PC-9 (cell line): ENCODE data around the gene PCDHGA8. TPM values are rescaled to one million over a fixed set of nuclear protein-coding genes. Genes with fewer than 3 reads are reported as not detected.

Source experiments
- BruUV-seq: library from RNA; stranded (reverse); fragments of 400-500 nt; replicated peaks from 2 replicates; lab custom pipeline; 2021; lab: Mats Ljungman, UMichigan
- CTCF ChIA-PET: fragments of 300-600 bp; sonication (Branson Sonifier 250); formaldehyde crosslinking; loops from one replicate; lab custom pipeline; 2022; ENCODE audit warnings: antibody characterized with exemption; lab: Charles Lee
- POLR2A ChIA-PET: fragments of 300-600 bp; sonication (Branson Sonifier 250); formaldehyde crosslinking; loops from one replicate; lab custom pipeline; 2022; ENCODE audit warnings: antibody characterized with exemption; ENCODE audit not compliant: unreplicated experiment; lab: Charles Lee
- DNase-seq, 2 experiments: peaks; one replicate each; pipeline versions ENCODE4 v3.0.0 to v3.0.0-alpha.2; 2015 to 2022; ENCODE audit warnings: mixed read lengths in 1 of 2
- H2AFZ ChIP-seq: fragments of 200-600 bp; sonication (generic); 2 replicates; pipeline ENCODE4 v1.8.1; 2017; ENCODE audit warnings: antibody characterized with exemption
- H3F3A ChIP-seq: fragments of 200-600 bp; sonication (generic); 2 replicates; pipeline ENCODE4 v1.8.1; 2017; ENCODE audit warnings: antibody characterized with exemption, mild to moderate bottlenecking, low read depth; ENCODE audit not compliant: insufficient read depth
- H3K27ac ChIP-seq: fragments of 200-600 bp; sonication (generic); 2 replicates; pipeline ENCODE4 v1.6.1; 2016; ENCODE audit warnings: mixed run types
- H3K27me3 ChIP-seq: fragments of 200-600 bp; sonication (generic); 2 replicates; pipeline ENCODE4 v1.6.1; 2016; ENCODE audit warnings: low read depth, mixed run types; ENCODE audit not compliant: insufficient read depth
- H3K36me3 ChIP-seq: fragments of 200-600 bp; sonication (generic); 2 replicates; pipeline ENCODE4 v1.6.1; 2016; ENCODE audit warnings: low read depth, mixed run types
- H3K4me1 ChIP-seq: fragments of 200-600 bp; sonication (generic); replicated peaks from 2 replicates; pipeline ENCODE4 v1.6.1; 2016; ENCODE audit warnings: mixed run types; ENCODE audit not compliant: insufficient read depth
- H3K4me2 ChIP-seq: fragments of 200-600 bp; sonication (generic); 2 replicates; pipeline ENCODE4 v1.6.1; 2017; ENCODE audit warnings: mixed run types
- H3K4me3 ChIP-seq: fragments of 200-600 bp; sonication (generic); 2 replicates; pipeline ENCODE4 v1.6.1; 2016; ENCODE audit warnings: mixed run types
- H3K79me2 ChIP-seq: fragments of 200-600 bp; sonication (generic); 2 replicates; pipeline ENCODE4 v1.6.1; 2017; ENCODE audit warnings: low read depth, mixed run types
- H3K9me2 ChIP-seq: fragments of 200-600 bp; sonication (generic); 2 replicates; pipeline ENCODE4 v1.8.1; 2017; ENCODE audit warnings: mild to moderate bottlenecking; ENCODE audit not compliant: insufficient read depth
- H3K9me3 ChIP-seq: fragments of 200-600 bp; sonication (generic); 2 replicates; pipeline ENCODE4 v1.8.1; 2016; ENCODE audit warnings: low read depth; ENCODE audit not compliant: insufficient read depth
- H4K20me1 ChIP-seq: fragments of 200-600 bp; sonication (generic); 2 replicates; pipeline ENCODE4 v1.8.1; 2017; ENCODE audit not compliant: insufficient read depth
- EZH2 ChIP-seq: fragments of 200-600 bp; sonication (generic); IDR thresholded peaks from 2 replicates; pipeline ENCODE4 v1.8.0; 2017; ENCODE audit warnings: antibody characterized with exemption, low read depth
- intact Hi-C: fragments of 100-400 bp; cut with micrococcal nuclease; formaldehyde crosslinking; loops from one replicate; pipeline ENCODE4 v1.10.0; 2022; ENCODE audit not compliant: unreplicated experiment
- total RNA-seq: library from RNA; stranded (reverse); gene quantifications from 2 replicates; pipeline ENCODE4 v1.2.3, GENCODE V29; 2021
- TF ChIP-seq, protein P1 (sequence below): fragments of 200-600 bp; sonication (generic); conservative IDR thresholded peaks from 2 replicates; pipeline ENCODE4 v1.6.1; 2017; ENCODE audit warnings: mixed run types, antibody characterized with exemption, mild to moderate bottlenecking, moderate library complexity

Gene PCDHGA8
- total RNA-seq, 1 experiment from 2014 or later, result not detected

DNA sequence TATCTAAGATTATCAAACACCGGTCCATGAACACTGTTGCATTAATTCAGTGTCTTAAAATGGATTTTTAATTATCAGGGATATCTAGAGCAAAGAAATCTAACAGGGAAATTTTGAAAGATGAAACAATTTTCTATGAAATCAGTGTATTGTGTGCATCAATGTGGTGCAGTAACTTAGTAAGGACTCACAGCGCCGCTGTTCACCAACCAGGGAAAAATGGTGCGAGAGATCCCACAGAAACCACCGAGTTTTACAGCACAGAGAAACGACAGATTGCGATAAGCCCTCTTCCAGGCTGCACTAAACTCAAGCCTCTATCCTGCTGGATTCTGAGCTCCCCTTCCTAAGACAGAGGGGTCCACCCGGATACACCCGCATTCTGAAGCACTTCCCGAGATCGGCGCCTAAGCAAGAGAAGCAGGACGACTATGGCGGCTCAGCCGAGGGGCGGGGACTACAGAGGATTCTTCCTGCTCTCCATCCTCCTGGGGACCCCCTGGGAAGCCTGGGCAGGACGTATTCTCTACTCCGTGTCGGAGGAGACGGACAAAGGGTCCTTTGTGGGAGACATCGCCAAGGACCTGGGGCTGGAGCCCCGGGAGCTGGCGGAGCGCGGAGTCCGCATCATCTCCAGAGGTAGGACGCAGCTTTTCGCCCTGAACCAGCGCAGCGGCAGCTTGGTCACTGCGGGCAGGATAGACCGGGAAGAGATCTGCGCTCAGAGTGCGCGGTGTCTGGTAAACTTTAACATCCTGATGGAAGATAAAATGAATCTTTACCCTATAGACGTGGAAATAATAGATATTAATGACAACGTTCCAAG lies 9.8 kb upstream of the PCDHGA8 start, which contains the start of gene PCDHGA7:
TSS of gene PCDHGA7 (plus strand) at position 274 of the 826 bp plus-strand sequence. CDS start at position 432, 158 bp downstream.
- no TSS peak for BruUV-seq
- no peak within 1 kb of the TSS for H2AFZ ChIP-seq
- intact Hi-C loops, result no loop called here
- ChIA-PET CTCF (no interaction called here), POLR2A (no interaction called here)
- no peak within 1 kb of the TSS for H3K4me3 ChIP-seq
- no peaks in the 10 kb centered on the region for H3K9me2 ChIP-seq
- H3K27me3 ChIP-seq, result peaks cover 49% of the 10 kb centered on the region
- no peaks in the 10 kb centered on the region for H4K20me1 ChIP-seq
- TF ChIP-seq, protein P1, sequence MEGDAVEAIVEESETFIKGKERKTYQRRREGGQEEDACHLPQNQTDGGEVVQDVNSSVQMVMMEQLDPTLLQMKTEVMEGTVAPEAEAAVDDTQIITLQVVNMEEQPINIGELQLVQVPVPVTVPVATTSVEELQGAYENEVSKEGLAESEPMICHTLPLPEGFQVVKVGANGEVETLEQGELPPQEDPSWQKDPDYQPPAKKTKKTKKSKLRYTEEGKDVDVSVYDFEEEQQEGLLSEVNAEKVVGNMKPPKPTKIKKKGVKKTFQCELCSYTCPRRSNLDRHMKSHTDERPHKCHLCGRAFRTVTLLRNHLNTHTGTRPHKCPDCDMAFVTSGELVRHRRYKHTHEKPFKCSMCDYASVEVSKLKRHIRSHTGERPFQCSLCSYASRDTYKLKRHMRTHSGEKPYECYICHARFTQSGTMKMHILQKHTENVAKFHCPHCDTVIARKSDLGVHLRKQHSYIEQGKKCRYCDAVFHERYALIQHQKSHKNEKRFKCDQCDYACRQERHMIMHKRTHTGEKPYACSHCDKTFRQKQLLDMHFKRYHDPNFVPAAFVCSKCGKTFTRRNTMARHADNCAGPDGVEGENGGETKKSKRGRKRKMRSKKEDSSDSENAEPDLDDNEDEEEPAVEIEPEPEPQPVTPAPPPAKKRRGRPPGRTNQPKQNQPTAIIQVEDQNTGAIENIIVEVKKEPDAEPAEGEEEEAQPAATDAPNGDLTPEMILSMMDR, result no peak
- no peak for TF ChIP-seq EZH2
- no peak within 1 kb of the TSS for H3K27ac ChIP-seq
- no peaks in the 10 kb centered on the region for H3K4me1 ChIP-seq
- H3K4me2 ChIP-seq, result no peak within 1 kb of the TSS
- no peaks in the 10 kb centered on the region for H3K79me2 ChIP-seq
- H3K36me3 ChIP-seq, result no peaks in the 10 kb centered on the region
- no peaks in the 10 kb centered on the region for H3K9me3 ChIP-seq
- no peak for DNase-seq
- no peaks in the 10 kb centered on the region for H3F3A ChIP-seq

DNA sequence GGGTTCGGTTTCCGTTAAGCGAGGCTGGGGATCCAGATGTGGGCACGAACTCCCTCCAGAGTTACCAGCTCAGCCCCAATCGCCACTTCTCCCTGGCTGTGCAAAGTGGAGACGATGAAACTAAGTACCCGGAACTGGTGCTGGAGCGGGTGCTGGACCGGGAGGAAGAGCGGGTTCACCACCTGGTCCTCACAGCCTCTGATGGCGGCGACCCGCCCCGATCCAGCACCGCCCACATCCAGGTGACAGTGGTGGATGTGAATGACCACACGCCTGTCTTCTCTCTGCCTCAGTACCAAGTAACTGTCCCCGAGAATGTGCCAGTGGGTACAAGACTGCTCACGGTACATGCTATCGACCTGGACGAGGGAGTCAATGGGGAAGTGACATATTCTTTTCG lies 9.1 kb upstream of the PCDHGA8 start:
- no peak overlapping the region for H2AFZ ChIP-seq
- H3K4me1 ChIP-seq, result no peaks in the 10 kb centered on the region
- no peak overlapping the region for H3K27ac ChIP-seq
- H3K79me2 ChIP-seq, result no peaks in the 10 kb centered on the region
- no peak overlapping the region for H3K4me3 ChIP-seq
- DNase-seq, result no peak
- no peaks in the 10 kb centered on the region for H3K36me3 ChIP-seq
- H3F3A ChIP-seq, result no peaks in the 10 kb centered on the region
- peaks cover 51% of the 10 kb centered on the region for H3K27me3 ChIP-seq
- POLR2A ChIA-PET, result interaction anchor here (0.6 kb wide), 1 partner anchor 135 kb away, joined by 3 read pairs; no protein-coding TSS in a partner anchor
- TF ChIP-seq EZH2, result no peak
- TF ChIP-seq, protein P1, result no peak
- no peaks in the 10 kb centered on the region for H3K9me2 ChIP-seq
- intact Hi-C loops, result no loop called here
- CTCF ChIA-PET, result no interaction called here
- no peak overlapping the region for H3K4me2 ChIP-seq
- no peaks in the 10 kb centered on the region for H3K9me3 ChIP-seq
- H4K20me1 ChIP-seq, result no peaks in the 10 kb centered on the region
- no TSS peak for BruUV-seq

DNA sequence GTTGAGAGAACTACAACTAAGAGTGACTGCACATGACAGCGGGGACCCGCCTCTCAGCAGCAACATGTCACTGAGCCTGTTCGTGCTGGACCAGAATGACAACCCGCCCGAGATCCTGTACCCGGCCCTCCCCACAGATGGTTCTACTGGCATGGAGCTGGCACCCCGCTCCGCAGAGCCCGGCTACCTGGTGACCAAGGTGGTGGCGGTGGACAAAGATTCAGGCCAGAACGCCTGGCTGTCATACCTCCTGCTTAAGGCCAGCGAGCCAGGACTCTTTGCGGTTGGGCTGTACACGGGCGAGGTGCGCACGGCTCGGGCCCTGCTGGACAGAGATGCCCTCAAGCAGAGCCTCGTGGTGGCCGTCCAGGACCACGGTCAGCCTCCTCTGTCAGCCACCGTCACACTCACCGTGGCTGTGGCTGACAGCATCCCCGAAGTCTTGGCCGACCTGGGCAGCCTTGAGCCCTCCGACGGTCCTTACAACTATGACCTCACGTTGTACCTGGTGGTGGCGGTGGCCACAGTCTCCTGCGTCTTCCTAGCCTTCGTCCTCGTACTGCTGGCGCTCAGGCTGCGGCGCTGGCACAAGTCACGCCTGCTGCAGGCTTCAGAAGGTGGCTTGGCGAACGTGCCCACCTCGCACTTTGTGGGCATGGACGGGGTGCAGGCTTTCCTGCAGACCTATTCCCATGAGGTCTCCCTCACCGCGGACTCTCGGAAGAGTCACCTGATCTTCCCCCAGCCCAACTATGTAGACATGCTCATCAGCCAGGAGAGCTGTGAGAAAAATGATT lies 7.8 kb upstream of the PCDHGA8 start:
- Histone ChIP-seq H3K36me3 (no peaks in the 10 kb centered on the region), H3K4me3 (no peak overlapping the region), H3K9me3 (no peaks in the 10 kb centered on the region), H3K4me2 (no peak overlapping the region), H3K4me1 (no peaks in the 10 kb centered on the region), H4K20me1 (no peaks in the 10 kb centered on the region), H3K27ac (no peak overlapping the region), H3K9me2 (no peaks in the 10 kb centered on the region), H3F3A (no peaks in the 10 kb centered on the region), H2AFZ (no peak overlapping the region; the same call in 1 of the 2 replicates), H3K27me3 (peaks cover 54% of the 10 kb centered on the region), H3K79me2 (no peaks in the 10 kb centered on the region)
- no peak for DNase-seq
- ChIA-PET CTCF (no interaction called here), POLR2A (no interaction called here)
- intact Hi-C loops, result no loop called here
- no TSS peak for BruUV-seq
- TF ChIP-seq, protein P1, result no peak
- TF ChIP-seq EZH2, result no peak
